Natural killer cell (primary cell): ENCODE measurements around the gene MIER3. TPM values are rescaled to one million over a fixed set of nuclear protein-coding genes. Genes with fewer than 3 reads are reported as not detected.

Experiments used
- ATAC-seq, 3 donors: fragments of 150-1000 bp in 2 of 3; fragments of 200-7000 bp in 1 of 3; cut with Tn5 transposase; 1 replicate in 1 of 3; 2 replicates in 2 of 3; pipeline ENCODE4 v1.10.0; 2021; ENCODE audit warnings: mild to moderate bottlenecking in 2 of 3, moderate library complexity in 2 of 3
- DNase-seq, 2 donors: peaks; one replicate each; pipeline versions ENCODE4 v3.0.0 to v3.0.0-alpha.2; 2013 to 2021; ENCODE audit warnings: mixed read lengths in 1 of 2
- H3K27ac ChIP-seq: one replicate; pipeline ENCODE4 v1.5.1; 2013; ENCODE audit warnings: mild to moderate bottlenecking, low read length
- H3K27me3 ChIP-seq: one replicate; pipeline ENCODE4 v1.6.1; 2013; ENCODE audit warnings: low read length; ENCODE audit not compliant: control insufficient read depth, insufficient read depth
- H3K36me3 ChIP-seq: one replicate; pipeline ENCODE4 v1.6.1; 2013; ENCODE audit warnings: low read length; ENCODE audit not compliant: control insufficient read depth, insufficient read depth
- H3K4me1 ChIP-seq: one replicate; pipeline ENCODE4 v1.6.1; 2013; ENCODE audit warnings: low read length; ENCODE audit not compliant: control insufficient read depth, insufficient read depth
- H3K4me3 ChIP-seq: one replicate; pipeline ENCODE4 v1.5.1; 2013; ENCODE audit warnings: low read length
- H3K9me3 ChIP-seq: one replicate; pipeline ENCODE4 v1.6.1; 2013; ENCODE audit warnings: low read length; ENCODE audit not compliant: control insufficient read depth, insufficient read depth
- H3K27ac Mint-ChIP-seq, 2 donors: one replicate each; pipeline ENCODE4 v1.8.0; 2022; ENCODE audit warnings: mild to moderate bottlenecking in 2 of 2, mixed read lengths in 2 of 2, moderate library complexity in 1 of 2
- H3K27me3 Mint-ChIP-seq, 2 donors: one replicate each; pipeline ENCODE4 v1.8.0; 2022; ENCODE audit warnings: low read depth in 2 of 2, mixed read lengths in 2 of 2
- H3K36me3 Mint-ChIP-seq: one replicate; pipeline ENCODE4 v1.8.0; 2022; ENCODE audit warnings: mixed read lengths
- H3K4me1 Mint-ChIP-seq, 2 donors: one replicate each; pipeline ENCODE4 v1.8.0; 2022; ENCODE audit warnings: mixed read lengths in 2 of 2
- H3K4me3 Mint-ChIP-seq: one replicate; pipeline ENCODE4 v1.8.0; 2022; ENCODE audit warnings: mild to moderate bottlenecking, moderate library complexity, mixed read lengths
- H3K9me3 Mint-ChIP-seq, 2 donors: one replicate each; pipeline ENCODE4 v1.8.0; 2022; ENCODE audit warnings: mixed read lengths in 2 of 2
- WGBS: methylation state at CpG from one replicate; pipeline ENCODE4 v1.1.7; 2013; ENCODE audit warnings: missing lambda C conversion rate; ENCODE audit not compliant: insufficient coverage; 5-methylcytosine and 5-hydroxymethylcytosine counted together
- intact Hi-C: fragments of 100-400 bp; cut with micrococcal nuclease; formaldehyde crosslinking; loops from one replicate; pipeline ENCODE4 v1.14.2; 2022
- total RNA-seq, 4 donors: library from RNA; stranded (reverse); fragments of 120-200 nt in 1 of 4; gene quantifications; one replicate each; pipeline versions ENCODE4 v1.2.3 to v1.2.4, GENCODE V29; 2013 to 2022
- TF ChIP-seq, protein P1 (sequence below): fragments of 200-600 bp; IDR thresholded peaks from one replicate; pipeline ENCODE4 v1.8.0; 2022; ENCODE audit warnings: antibody characterized with exemption

The MIER3 gene
- total RNA-seq, 3 donors from 2014 or later (not counting 1 experiment from before 2014, with no cell fraction given), result 20.4 to 30.8 (median 29.0) TPM

DNA sequence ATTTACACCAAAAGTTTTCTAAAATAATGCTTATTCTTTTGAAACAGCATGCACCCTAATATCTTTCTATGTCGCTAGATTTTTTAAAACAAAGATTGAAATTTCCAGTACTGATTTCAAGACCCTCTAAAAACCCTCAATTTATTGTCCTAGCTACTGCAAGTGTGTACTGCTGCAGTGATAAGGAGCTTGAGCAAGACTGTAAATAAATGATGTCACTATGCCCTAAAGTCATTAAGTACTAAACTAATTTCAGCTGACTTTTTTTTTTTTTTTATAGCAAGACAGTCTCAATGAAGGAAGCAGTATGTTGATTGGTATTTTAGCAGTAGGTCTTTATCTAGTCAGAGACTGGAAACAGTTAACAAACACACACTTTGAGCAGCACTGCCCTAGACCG is 12.2 kb upstream of the MIER3 start:
- no peak for ATAC-seq
- Mint-ChIP-seq H3K4me3 (no peak overlapping the region), H3K27me3 (peaks cover 37 to 75% of the 10 kb centered on the region in 2 donors)

DNA sequence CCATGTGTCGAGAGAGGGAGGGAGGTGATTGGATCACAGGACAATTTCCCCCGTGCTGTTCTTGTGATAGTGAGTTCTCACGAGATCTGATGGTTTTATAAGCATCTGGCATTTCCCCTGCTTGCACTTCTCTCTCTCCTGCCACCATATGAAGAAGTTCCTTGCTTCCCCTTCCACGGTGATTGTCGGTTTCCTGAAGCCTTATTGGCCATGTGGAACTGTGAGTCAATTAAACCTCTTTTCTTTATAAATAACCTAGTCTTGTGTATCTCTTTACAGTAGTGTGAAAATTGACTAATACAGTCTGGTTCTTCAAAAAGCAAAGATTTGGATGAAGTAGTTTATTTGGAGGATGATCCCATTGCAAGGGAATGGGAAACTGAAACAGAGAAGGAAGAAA is 11.3 kb upstream of the MIER3 start:
- WGBS, result 22% methylated on average over 3 of the region's 5 CpGs

More for the DNA sequence above, 12.2 kb upstream of the MIER3 start:
- Mint-ChIP-seq H3K9me3 (no peaks in the 10 kb centered on the region), H3K4me1 (no peaks in the 10 kb centered on the region), H3K36me3 (no peaks in the 10 kb centered on the region), H3K27ac (no peak overlapping the region)
- Histone ChIP-seq H3K27me3 (peaks cover 24% of the 10 kb centered on the region), H3K27ac (no peak overlapping the region), H3K4me1 (no peaks in the 10 kb centered on the region), H3K4me3 (no peak overlapping the region), H3K36me3 (no peaks in the 10 kb centered on the region), H3K9me3 (no peaks in the 10 kb centered on the region)
- intact Hi-C loops, result no loop called here
- no peak for DNase-seq
- TF ChIP-seq, protein P1, sequence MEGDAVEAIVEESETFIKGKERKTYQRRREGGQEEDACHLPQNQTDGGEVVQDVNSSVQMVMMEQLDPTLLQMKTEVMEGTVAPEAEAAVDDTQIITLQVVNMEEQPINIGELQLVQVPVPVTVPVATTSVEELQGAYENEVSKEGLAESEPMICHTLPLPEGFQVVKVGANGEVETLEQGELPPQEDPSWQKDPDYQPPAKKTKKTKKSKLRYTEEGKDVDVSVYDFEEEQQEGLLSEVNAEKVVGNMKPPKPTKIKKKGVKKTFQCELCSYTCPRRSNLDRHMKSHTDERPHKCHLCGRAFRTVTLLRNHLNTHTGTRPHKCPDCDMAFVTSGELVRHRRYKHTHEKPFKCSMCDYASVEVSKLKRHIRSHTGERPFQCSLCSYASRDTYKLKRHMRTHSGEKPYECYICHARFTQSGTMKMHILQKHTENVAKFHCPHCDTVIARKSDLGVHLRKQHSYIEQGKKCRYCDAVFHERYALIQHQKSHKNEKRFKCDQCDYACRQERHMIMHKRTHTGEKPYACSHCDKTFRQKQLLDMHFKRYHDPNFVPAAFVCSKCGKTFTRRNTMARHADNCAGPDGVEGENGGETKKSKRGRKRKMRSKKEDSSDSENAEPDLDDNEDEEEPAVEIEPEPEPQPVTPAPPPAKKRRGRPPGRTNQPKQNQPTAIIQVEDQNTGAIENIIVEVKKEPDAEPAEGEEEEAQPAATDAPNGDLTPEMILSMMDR, result no peak
- WGBS, result 90% methylated on average over 1 of the region's 2 CpGs

DNA sequence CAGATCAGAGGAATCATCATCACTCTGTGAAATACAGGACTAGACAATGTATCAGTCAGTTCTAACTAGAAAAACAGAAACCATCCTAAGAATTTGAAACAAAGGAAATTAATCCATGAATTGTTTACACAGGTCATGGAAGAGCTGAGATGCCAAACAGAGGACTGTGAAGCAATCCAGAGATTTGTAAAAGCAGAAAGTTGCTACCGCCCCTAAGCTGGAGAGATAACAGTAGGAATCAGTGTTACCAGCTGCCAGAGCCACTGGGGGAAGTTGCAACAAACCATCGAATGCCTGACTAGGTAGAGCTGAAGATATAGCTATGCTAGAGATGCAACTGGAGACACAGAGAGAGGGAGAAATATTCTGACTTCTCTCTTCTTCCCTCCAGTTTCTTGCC is 10.4 kb upstream of the MIER3 start:
- H3K4me1 ChIP-seq, result no peaks in the 10 kb centered on the region
- H3K36me3 ChIP-seq, result no peaks in the 10 kb centered on the region
- ATAC-seq, result no peak
- DNase-seq, result no peak
- Mint-ChIP-seq H3K27me3 (peaks cover 43 to 81% of the 10 kb centered on the region in 2 donors), H3K9me3 (no peaks in the 10 kb centered on the region), H3K27ac (no peak overlapping the region), H3K4me3 (no peak overlapping the region), H3K36me3 (no peaks in the 10 kb centered on the region), H3K4me1 (no peaks in the 10 kb centered on the region)
- H3K27ac ChIP-seq, result no peak overlapping the region
- H3K4me3 ChIP-seq, result no peak overlapping the region
- intact Hi-C loops, result no loop called here
- H3K27me3 ChIP-seq, result peaks cover 27% of the 10 kb centered on the region
- WGBS, result 89% methylated on average over 2 of the region's 2 CpGs
- TF ChIP-seq, protein P1, result no peak
- H3K9me3 ChIP-seq, result no peaks in the 10 kb centered on the region

More for the DNA sequence above, 11.3 kb upstream of the MIER3 start:
- H3K4me1 Mint-ChIP-seq, result no peaks in the 10 kb centered on the region
- DNase-seq (no peak), ATAC-seq (no peak)
- peaks cover 38 to 77% of the 10 kb centered on the region in 2 donors for H3K27me3 Mint-ChIP-seq
- no peak overlapping the region for H3K27ac Mint-ChIP-seq
- Histone ChIP-seq H3K27ac (no peak overlapping the region), H3K4me3 (no peak overlapping the region), H3K4me1 (no peaks in the 10 kb centered on the region), H3K27me3 (peaks cover 27% of the 10 kb centered on the region), H3K9me3 (no peaks in the 10 kb centered on the region), H3K36me3 (no peaks in the 10 kb centered on the region)
- H3K36me3 Mint-ChIP-seq, result no peaks in the 10 kb centered on the region
- H3K4me3 Mint-ChIP-seq, result no peak overlapping the region
- no peaks in the 10 kb centered on the region for H3K9me3 Mint-ChIP-seq
- TF ChIP-seq, protein P1, result no peak
- intact Hi-C loops, result no loop called here

DNA sequence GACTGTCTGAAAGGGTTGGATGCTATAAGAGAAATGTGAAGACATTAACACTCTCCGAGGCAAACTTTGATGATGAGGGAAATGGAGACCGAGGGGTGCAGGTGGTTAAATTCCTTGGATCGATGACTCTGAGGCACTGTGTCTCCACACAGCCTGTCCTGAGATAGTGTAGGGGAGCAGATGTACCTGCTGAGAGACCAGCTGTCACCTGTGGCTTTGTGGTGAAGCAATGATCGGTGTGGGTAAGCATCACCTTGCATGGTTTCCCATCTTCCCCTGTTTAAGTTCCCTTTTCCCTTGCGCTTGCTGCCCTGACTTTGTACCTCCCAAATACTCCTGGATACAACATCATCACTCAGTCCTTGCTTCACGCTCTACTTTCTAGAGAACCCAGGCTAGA is 9.8 kb upstream of the MIER3 start:
- no peak overlapping the region for H3K4me3 Mint-ChIP-seq
- H3K9me3 Mint-ChIP-seq, result no peaks in the 10 kb centered on the region
- peaks cover 25% of the 10 kb centered on the region for H3K27me3 ChIP-seq
- H3K4me1 Mint-ChIP-seq, result no peaks in the 10 kb centered on the region
- no peaks in the 10 kb centered on the region for H3K4me1 ChIP-seq
- H3K27ac Mint-ChIP-seq, result no peak overlapping the region
- WGBS, result 67% methylated on average over 6 of the region's 6 CpGs
- intact Hi-C loops, result no loop called here
- H3K36me3 Mint-ChIP-seq, result no peaks in the 10 kb centered on the region
- no peak overlapping the region for H3K27ac ChIP-seq
- DNase-seq, result no peak
- TF ChIP-seq, protein P1, result no peak
- no peaks in the 10 kb centered on the region for H3K9me3 ChIP-seq
- H3K4me3 ChIP-seq, result no peak overlapping the region
- H3K36me3 ChIP-seq, result no peaks in the 10 kb centered on the region
- no peak for ATAC-seq
- H3K27me3 Mint-ChIP-seq, result peaks cover 45 to 83% of the 10 kb centered on the region in 2 donors
